Testis (tissue), 3 donors: ENCODE measurements around the gene HDGFL2. TPM values are rescaled to one million over a fixed set of nuclear protein-coding genes. Genes with fewer than 3 reads are reported as not detected.

Source experiments
- DNase-seq: peaks from one replicate; pipeline ENCODE4 v3.0.0-alpha.2; 2019
- H3K27ac ChIP-seq, 2 donors: fragments of 200-600 bp; sonication (generic); one replicate each; pipeline ENCODE4 v1.5.1; 2019
- H3K27me3 ChIP-seq: fragments of 200-600 bp; sonication (generic); one replicate; pipeline ENCODE4 v1.5.1; 2019
- H3K36me3 ChIP-seq: fragments of 200-600 bp; sonication (generic); one replicate; pipeline ENCODE4 v1.5.1; 2017; ENCODE audit warnings: low read depth; ENCODE audit errors: missing control alignments
- H3K4me1 ChIP-seq: fragments of 200-600 bp; sonication (generic); one replicate; pipeline ENCODE4 v1.5.1; 2019
- H3K4me3 ChIP-seq, 2 donors: fragments of 200-600 bp; sonication (generic); one replicate each; pipeline ENCODE4 v1.5.1; 2017 to 2019
- H3K9me3 ChIP-seq: fragments of 200-600 bp; sonication (generic); one replicate; pipeline ENCODE4 v1.5.1; 2017
- POLR2A ChIP-seq: fragments of 450-650 bp; IDR thresholded peaks from one replicate; pipeline ENCODE4 v1.6.1; 2017; ENCODE audit warnings: antibody characterized with exemption, mild to moderate bottlenecking, moderate library complexity
- WGBS, 2 donors: methylation state at CpG; one replicate each; pipeline ENCODE4 v1.1.5; 2018; 5-methylcytosine and 5-hydroxymethylcytosine counted together
- intact Hi-C: fragments of 100-400 bp; cut with DNase I; formaldehyde crosslinking; loops from one replicate; pipeline ENCODE4 v1.15.1; 2023; ENCODE audit warnings: low total_unique reads
- polyA plus RNA-seq: library from polyadenylated mRNA; stranded (reverse); fragments of 350-450 nt; fragmentation: Illumina TruSeq; extraction: RNeasy Lipid Tissue Mini Kit (QIAGEN cat#74804); gene quantifications from one replicate; pipeline ENCODE4 v1.2.3, GENCODE V29; 2014; ENCODE audit warnings: low read depth, low replicate concordance; ENCODE audit not compliant: insufficient read depth
- total RNA-seq, 2 donors: library from RNA; depleted of rRNA; stranded (reverse); fragments of >200 nt; gene quantifications; one replicate each; pipeline ENCODE4 v1.2.3, GENCODE V29; 2016
- TF ChIP-seq, protein P1 (sequence below), 3 experiments: fragments of 450-650 bp in 2 of 3; fragments of 200-600 bp in 1 of 3; sonication (generic) in 1 of 3; IDR thresholded peaks; one replicate each; pipeline ENCODE4 v1.5.1; 2016 to 2019; ENCODE audit warnings: antibody characterized with exemption in 3 of 3, mild to moderate bottlenecking in 2 of 3, moderate library complexity in 1 of 3

Gene HDGFL2
- total and polyA plus RNA-seq, 3 donors from 2014 or later: 81.4 to 141 (median 95.8) TPM

DNA sequence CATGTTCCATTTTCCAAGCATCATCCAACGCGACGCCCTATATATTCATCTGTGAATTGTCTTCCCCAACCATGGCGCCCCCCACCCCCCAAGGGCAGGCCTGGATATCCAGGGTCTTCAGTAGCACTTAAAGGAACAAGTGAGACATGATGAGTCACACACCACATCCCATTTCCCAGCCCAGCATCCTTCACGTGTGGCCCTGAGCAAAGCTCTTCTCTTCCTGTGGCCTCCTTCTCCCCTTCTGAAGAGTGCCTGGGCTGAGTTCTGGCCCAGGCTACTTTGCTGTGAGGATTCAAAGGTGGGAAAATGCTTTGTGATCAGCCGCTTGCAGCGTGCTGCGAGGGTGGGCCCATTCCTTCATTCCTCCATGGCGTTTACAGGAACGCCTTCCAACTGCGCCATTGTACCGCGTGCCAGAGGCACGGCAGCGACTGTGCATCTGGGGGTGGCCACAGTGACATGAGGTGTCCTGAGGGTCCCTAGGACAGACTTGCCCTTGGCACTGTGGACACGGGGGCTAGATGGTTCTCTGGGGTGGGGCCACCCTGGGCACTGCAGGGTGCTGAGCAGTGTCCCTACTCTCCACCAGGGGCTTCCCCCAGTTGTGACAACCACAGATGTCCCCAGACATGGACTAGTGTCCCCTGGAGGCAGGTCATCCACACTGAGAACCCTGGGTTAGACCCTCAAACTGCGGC lies 34.5 kb downstream of the HDGFL2 start:
- 93 to 95% methylated on average over 13 to 17 of the region's 17 CpGs for WGBS, 2 donors
- no peaks in the 10 kb centered on the region for H3K36me3 ChIP-seq
- no peak overlapping the region for H3K27ac ChIP-seq
- no peaks in the 10 kb centered on the region for H3K27me3 ChIP-seq
- TF ChIP-seq POLR2A: no peak
- TF ChIP-seq, protein P1, sequence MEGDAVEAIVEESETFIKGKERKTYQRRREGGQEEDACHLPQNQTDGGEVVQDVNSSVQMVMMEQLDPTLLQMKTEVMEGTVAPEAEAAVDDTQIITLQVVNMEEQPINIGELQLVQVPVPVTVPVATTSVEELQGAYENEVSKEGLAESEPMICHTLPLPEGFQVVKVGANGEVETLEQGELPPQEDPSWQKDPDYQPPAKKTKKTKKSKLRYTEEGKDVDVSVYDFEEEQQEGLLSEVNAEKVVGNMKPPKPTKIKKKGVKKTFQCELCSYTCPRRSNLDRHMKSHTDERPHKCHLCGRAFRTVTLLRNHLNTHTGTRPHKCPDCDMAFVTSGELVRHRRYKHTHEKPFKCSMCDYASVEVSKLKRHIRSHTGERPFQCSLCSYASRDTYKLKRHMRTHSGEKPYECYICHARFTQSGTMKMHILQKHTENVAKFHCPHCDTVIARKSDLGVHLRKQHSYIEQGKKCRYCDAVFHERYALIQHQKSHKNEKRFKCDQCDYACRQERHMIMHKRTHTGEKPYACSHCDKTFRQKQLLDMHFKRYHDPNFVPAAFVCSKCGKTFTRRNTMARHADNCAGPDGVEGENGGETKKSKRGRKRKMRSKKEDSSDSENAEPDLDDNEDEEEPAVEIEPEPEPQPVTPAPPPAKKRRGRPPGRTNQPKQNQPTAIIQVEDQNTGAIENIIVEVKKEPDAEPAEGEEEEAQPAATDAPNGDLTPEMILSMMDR (IDR thresholded peaks at IDR 0.05): no peak
- no peak overlapping the region for H3K4me3 ChIP-seq
- DNase-seq: no peak
- no peaks in the 10 kb centered on the region for H3K9me3 ChIP-seq
- peaks cover 25% of the 10 kb centered on the region for H3K4me1 ChIP-seq
- intact Hi-C loops: no loop called here

DNA sequence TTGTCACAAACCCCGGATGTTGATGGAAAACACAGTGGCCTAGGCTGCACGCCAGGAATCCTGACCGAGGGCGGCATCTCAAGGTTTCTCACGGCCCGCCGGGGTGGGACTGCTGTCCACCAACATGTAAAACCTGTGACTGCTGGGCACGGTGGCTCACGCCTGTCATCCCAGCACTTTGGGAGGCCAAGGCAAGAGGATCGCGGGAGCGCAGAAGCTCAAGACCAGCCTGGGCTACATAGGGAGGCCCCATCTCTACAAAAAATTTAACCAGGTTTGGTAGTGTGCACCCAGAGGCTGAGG lies 35.0 kb downstream of the HDGFL2 start:
- H3K27me3 ChIP-seq: no peaks in the 10 kb centered on the region
- no peak for DNase-seq
- H3K36me3 ChIP-seq: no peaks in the 10 kb centered on the region
- H3K27ac ChIP-seq: no peak overlapping the region
- TF ChIP-seq, protein P1 (IDR thresholded peaks at IDR 0.05): no peak
- no peak overlapping the region for H3K4me3 ChIP-seq
- H3K4me1 ChIP-seq: peaks cover 21% of the 10 kb centered on the region
- H3K9me3 ChIP-seq: no peaks in the 10 kb centered on the region
- 68 to 87% methylated on average over 7 to 12 of the region's 12 CpGs for WGBS, 2 donors
- intact Hi-C loops: no loop called here

DNA sequence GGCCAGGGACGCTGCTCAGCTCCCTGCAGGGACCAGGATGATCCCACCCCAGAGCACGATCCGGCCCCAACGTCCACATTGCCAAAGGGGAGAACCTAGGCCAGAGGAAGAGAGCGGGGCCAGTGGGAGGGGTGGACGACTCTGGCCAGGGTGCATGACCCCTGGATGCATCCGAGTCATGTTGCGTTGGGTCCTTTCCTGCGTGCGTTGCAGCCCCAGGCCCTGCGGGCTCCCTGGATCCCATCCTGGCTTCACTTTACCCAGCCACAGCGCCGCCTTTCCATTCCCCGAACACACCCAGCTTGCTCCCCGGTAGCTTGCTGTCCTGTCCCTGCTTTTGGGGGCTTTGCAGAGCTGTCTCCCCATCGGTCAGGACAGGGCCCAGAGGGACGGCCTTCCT lies 35.7 kb downstream of the HDGFL2 start:
- intact Hi-C loops: no loop called here
- H3K4me1 ChIP-seq: peaks cover 21% of the 10 kb centered on the region
- no peaks in the 10 kb centered on the region for H3K36me3 ChIP-seq
- TF ChIP-seq POLR2A: no peak
- TF ChIP-seq, protein P1 (IDR thresholded peaks at IDR 0.05): no peak
- no peaks in the 10 kb centered on the region for H3K9me3 ChIP-seq
- no peak overlapping the region for H3K27ac ChIP-seq
- no peak for DNase-seq
- no peaks in the 10 kb centered on the region for H3K27me3 ChIP-seq
- H3K4me3 ChIP-seq: no peak overlapping the region
- 68 to 84% methylated on average over 7 to 17 of the region's 17 CpGs for WGBS, 2 donors

DNA sequence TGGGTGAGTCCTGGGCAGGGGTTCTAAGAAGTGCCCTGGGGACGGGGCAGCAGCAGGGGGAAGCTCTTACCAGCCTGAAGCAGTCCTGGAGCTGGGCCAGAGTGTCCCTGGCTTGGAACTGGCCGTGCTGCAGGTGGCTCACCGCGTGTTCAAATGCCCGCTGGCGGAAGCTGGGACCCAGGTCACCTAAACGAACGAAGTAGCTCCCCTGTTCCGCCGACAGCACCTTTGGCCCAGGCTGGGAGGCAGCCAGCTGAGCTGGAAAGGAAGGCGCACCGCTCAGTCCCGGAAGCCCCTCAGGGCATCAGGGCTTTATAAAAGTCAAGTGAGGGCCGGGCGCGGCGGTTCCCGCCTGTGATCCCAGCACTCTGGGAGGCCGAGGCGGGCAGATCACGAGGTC lies 36.6 kb downstream of the HDGFL2 start:
- no peak overlapping the region for H3K4me3 ChIP-seq
- H3K4me1 ChIP-seq: peaks cover 17% of the 10 kb centered on the region
- 90% methylated on average over 11 to 21 of the region's 21 CpGs for WGBS, 2 donors
- H3K9me3 ChIP-seq: no peaks in the 10 kb centered on the region
- no peaks in the 10 kb centered on the region for H3K27me3 ChIP-seq
- intact Hi-C loops: no loop called here
- H3K36me3 ChIP-seq: no peaks in the 10 kb centered on the region
- H3K27ac ChIP-seq: no peak overlapping the region
- no peak for DNase-seq
- TF ChIP-seq, protein P1 (IDR thresholded peaks at IDR 0.05): no peak
- TF ChIP-seq POLR2A: no peak
